Activated CD8-positive, alpha-beta T cell treated with anti-CD3 and anti-CD28 coated beads for 36 hours (primary cell): Measurements from ENCODE around the gene SLC6A11. TPM values are rescaled to one million over a fixed set of nuclear protein-coding genes. Genes with fewer than 3 reads are reported as not detected.

Source experiments
- ATAC-seq: fragments of 200-7000 bp; cut with Tn5 transposase; one replicate; pipeline ENCODE4 v1.10.0; 2021; ENCODE audit warnings: mild to moderate bottlenecking, moderate library complexity
- CTCF ChIA-PET: fragments of 350-600 bp; sonication (Branson Sonifier 250); formaldehyde crosslinking; loops from one replicate; lab custom pipeline; 2021; ENCODE audit warnings: antibody characterized with exemption; lab: Charles Lee
- POLR2A ChIA-PET: fragments of 350-600 bp; sonication (Branson Sonifier 250); formaldehyde crosslinking; loops from one replicate; lab custom pipeline; 2021; ENCODE audit warnings: antibody characterized with exemption; lab: Charles Lee
- DNase-seq: peaks from one replicate; pipeline ENCODE4 v3.0.0-alpha.2; 2020
- H3K27ac Mint-ChIP-seq: one replicate; pipeline ENCODE4 v1.8.0; 2021; ENCODE audit warnings: mild to moderate bottlenecking, mixed read lengths
- H3K27me3 Mint-ChIP-seq: one replicate; pipeline ENCODE4 v1.8.0; 2021; ENCODE audit warnings: mixed read lengths
- H3K36me3 Mint-ChIP-seq: one replicate; pipeline ENCODE4 v1.8.0; 2021; ENCODE audit warnings: low read depth, mixed read lengths
- H3K4me1 Mint-ChIP-seq: one replicate; pipeline ENCODE4 v1.8.0; 2021; ENCODE audit warnings: low read depth, mixed read lengths
- H3K4me3 Mint-ChIP-seq: one replicate; pipeline ENCODE4 v1.8.0; 2021; ENCODE audit warnings: mild to moderate bottlenecking, moderate library complexity, mixed read lengths
- H3K9me3 Mint-ChIP-seq: one replicate; pipeline ENCODE4 v1.8.0; 2021; ENCODE audit warnings: mixed read lengths
- CTCF ChIP-seq: fragments of 200-600 bp; IDR thresholded peaks from one replicate; pipeline ENCODE4 v1.8.0; 2022; ENCODE audit warnings: antibody characterized with exemption, mild to moderate bottlenecking
- intact Hi-C: fragments of 100-400 bp; cut with micrococcal nuclease; formaldehyde crosslinking; loops from one replicate; pipeline ENCODE4 v1.10.0; 2022
- total RNA-seq, 2 experiments: library from RNA; stranded (reverse); gene quantifications; one replicate each; pipeline ENCODE4 v1.2.3, GENCODE V29; 2021

Gene SLC6A11
- total RNA-seq, 2 experiments from 2014 or later, result not detected

GRCh38 chr3:10890665-10891064, 74.6 kb downstream of the SLC6A11 start:
- no peaks in the 10 kb centered on the region for H3K4me1 Mint-ChIP-seq
- ChIA-PET CTCF (no interaction called here), POLR2A (no interaction called here)
- intact Hi-C loops, result no loop called here
- no peak for TF ChIP-seq CTCF
- no peaks in the 10 kb centered on the region for H3K36me3 Mint-ChIP-seq
- H3K4me3 Mint-ChIP-seq, result no peak overlapping the region
- H3K27ac Mint-ChIP-seq, result no peak overlapping the region
- ATAC-seq (no peak), DNase-seq (no peak)
- peaks cover 13% of the 10 kb centered on the region for H3K9me3 Mint-ChIP-seq
- H3K27me3 Mint-ChIP-seq, result peaks cover 14% of the 10 kb centered on the region

- DNase-seq, result no peak
- no peak for ATAC-seq
- no peaks in the 10 kb centered on the region for H3K4me1 Mint-ChIP-seq
- H3K9me3 Mint-ChIP-seq, result peaks cover 13% of the 10 kb centered on the region
- H3K4me3 Mint-ChIP-seq, result no peak overlapping the region
- TF ChIP-seq CTCF, result no peak
- ChIA-PET CTCF (interaction anchor here (1.4 kb wide), 1 partner anchor 11 kb away, joined by 4 read pairs; no protein-coding TSS in a partner anchor), POLR2A (no interaction called here)
- no peaks in the 10 kb centered on the region for H3K36me3 Mint-ChIP-seq
- peaks cover 4% of the 10 kb centered on the region for H3K27me3 Mint-ChIP-seq
- intact Hi-C loops, result no loop called here
- no peak overlapping the region for H3K27ac Mint-ChIP-seq
Observed at GRCh38 chr3:10892622-10893021, 76.6 kb downstream of the SLC6A11 start.

- DNase-seq (no peak), ATAC-seq (no peak)
- no peaks in the 10 kb centered on the region for H3K4me1 Mint-ChIP-seq
- CTCF ChIA-PET, result no interaction called here
- H3K9me3 Mint-ChIP-seq, result peaks cover 5% of the 10 kb centered on the region
- TF ChIP-seq CTCF, result no peak
- H3K27ac Mint-ChIP-seq, result no peak overlapping the region
- POLR2A ChIA-PET, result no interaction called here
- H3K27me3 Mint-ChIP-seq, result no peaks in the 10 kb centered on the region
- H3K36me3 Mint-ChIP-seq, result no peaks in the 10 kb centered on the region
- H3K4me3 Mint-ChIP-seq, result no peak overlapping the region
- intact Hi-C loops, result no loop called here
Observed at GRCh38 chr3:10901296-10901945, 85.4 kb downstream of the SLC6A11 start.

- TF ChIP-seq CTCF, result no peak
- CTCF ChIA-PET, result no interaction called here
Observed at GRCh38 chr3:10907262-10907661, 91.2 kb downstream of the SLC6A11 start.

GRCh38 chr3:10910367-10910766, 94.3 kb downstream of the SLC6A11 start:
- no peaks in the 10 kb centered on the region for H3K4me1 Mint-ChIP-seq
- intact Hi-C loops, result no loop called here
- H3K27me3 Mint-ChIP-seq, result peaks cover 6% of the 10 kb centered on the region
- H3K4me3 Mint-ChIP-seq, result no peak overlapping the region
- no peak overlapping the region for H3K27ac Mint-ChIP-seq
- no peak for DNase-seq
- ATAC-seq, result no peak
- H3K9me3 Mint-ChIP-seq, result peaks cover 21% of the 10 kb centered on the region
- H3K36me3 Mint-ChIP-seq, result no peaks in the 10 kb centered on the region
- ChIA-PET CTCF (no interaction called here), POLR2A (no interaction called here)
- no peak for TF ChIP-seq CTCF

More at GRCh38 chr3:10907262-10907661, 91.2 kb downstream of the SLC6A11 start:
- ATAC-seq, result no peak
- Mint-ChIP-seq H3K4me3 (no peak overlapping the region), H3K36me3 (no peaks in the 10 kb centered on the region), H3K4me1 (no peaks in the 10 kb centered on the region), H3K27me3 (peaks cover under 1% of the 10 kb centered on the region), H3K27ac (no peak overlapping the region), H3K9me3 (peaks cover 21% of the 10 kb centered on the region)
- DNase-seq, result no peak
- POLR2A ChIA-PET, result no interaction called here
- intact Hi-C loops, result no loop called here
